Measurements from ENCODE around the gene RUVBL1. TPM values are rescaled to one million over a fixed set of nuclear protein-coding genes. Genes with fewer than 3 reads are reported as not detected.

Gene RUVBL1
- total RNA-seq, 4 donors from 2014 or later = 14.4 to 21.2 (median 19.8) TPM

DNA sequence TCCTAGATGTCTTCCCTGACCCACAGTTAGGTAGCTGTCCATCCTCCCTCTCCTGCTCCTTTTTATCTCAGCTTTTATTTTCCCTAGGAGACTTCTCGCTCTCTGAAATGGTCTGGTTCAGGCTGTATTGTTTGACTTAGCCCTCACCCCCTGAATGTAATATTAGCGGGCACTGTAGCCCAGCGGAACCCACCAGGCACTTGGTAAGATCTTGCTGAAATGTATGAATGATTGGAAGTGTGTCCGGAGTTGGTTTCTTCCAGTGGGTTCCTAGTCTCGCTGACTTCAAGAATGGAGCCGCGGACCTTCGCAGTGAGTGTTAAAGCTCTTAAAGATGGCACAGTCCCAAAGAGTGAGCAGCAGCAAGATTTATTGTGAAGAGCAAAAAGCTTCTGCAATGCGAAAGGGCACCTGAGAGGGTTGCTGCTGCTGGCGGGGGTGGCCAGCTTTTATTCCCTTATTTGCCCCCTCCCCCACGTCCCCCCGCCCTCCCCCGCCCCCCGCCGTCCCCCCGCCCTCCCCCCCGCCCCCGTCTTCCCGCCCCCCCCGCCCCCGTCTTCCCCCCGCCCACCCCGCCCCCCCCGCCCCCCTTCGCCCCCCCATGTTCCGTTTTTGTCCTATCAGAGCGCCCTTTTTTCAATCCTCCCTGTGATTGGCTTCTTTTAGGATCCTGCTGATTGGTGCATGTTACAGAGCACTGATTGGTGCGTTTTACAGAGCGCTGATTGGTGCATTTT, 29.0 kb upstream of the RUVBL1 start:
- TF ChIP-seq, protein P1, sequence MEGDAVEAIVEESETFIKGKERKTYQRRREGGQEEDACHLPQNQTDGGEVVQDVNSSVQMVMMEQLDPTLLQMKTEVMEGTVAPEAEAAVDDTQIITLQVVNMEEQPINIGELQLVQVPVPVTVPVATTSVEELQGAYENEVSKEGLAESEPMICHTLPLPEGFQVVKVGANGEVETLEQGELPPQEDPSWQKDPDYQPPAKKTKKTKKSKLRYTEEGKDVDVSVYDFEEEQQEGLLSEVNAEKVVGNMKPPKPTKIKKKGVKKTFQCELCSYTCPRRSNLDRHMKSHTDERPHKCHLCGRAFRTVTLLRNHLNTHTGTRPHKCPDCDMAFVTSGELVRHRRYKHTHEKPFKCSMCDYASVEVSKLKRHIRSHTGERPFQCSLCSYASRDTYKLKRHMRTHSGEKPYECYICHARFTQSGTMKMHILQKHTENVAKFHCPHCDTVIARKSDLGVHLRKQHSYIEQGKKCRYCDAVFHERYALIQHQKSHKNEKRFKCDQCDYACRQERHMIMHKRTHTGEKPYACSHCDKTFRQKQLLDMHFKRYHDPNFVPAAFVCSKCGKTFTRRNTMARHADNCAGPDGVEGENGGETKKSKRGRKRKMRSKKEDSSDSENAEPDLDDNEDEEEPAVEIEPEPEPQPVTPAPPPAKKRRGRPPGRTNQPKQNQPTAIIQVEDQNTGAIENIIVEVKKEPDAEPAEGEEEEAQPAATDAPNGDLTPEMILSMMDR (IDR thresholded peaks at IDR 0.05) = no peak
- TF ChIP-seq POLR2A (IDR thresholded peaks at IDR 0.05) = no peak
- intact Hi-C loops (cut with DNase I; ENCODE audit: low total_unique reads) = no loop called here
- 47 to 72% methylated on average over 13 to 19 of the region's 29 CpGs for WGBS, 2 donors
- H3K4me3 ChIP-seq (ENCODE audit: low read depth, poor library complexity, severe bottlenecking) = peak overlapping the region; percentile 82
- DNase-seq (ENCODE audit: low spot score in 2 of 2) = peak in 1 of 2 donors; percentile 71

DNA sequence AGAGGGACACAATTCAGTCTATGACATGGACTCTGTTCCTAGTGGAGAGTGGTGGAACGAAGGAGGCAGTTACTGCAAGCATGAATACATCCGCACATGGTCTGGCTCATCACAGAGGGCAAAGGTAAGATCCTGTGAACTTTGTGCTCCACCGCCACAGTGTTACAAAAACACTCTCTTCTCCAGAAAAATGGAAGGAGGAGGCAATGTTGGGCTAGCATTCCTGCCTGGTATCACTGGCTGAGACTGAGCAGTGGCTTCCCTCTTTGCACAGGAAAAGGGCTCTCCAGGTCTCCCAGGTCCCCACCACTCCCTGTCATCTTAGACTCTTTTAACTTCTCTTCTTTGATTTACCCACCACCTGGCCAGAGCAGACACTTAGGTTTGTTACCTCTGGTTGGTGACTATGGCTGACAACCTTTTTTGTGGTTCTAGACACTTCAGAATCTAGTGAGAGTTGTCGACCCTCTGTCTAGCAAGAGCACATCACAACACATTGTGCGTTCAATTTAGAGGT, 28.2 kb upstream of the RUVBL1 start:
- peak in 1 of 2 donors; percentile 37 for DNase-seq (ENCODE audit: low spot score in 2 of 2)
- H3K4me3 ChIP-seq (ENCODE audit: low read depth, poor library complexity, severe bottlenecking) = no peak overlapping the region
- WGBS, 2 donors = 88 to 92% methylated on average over 5 of the region's 5 CpGs
- TF ChIP-seq, protein P1 (IDR thresholded peaks at IDR 0.05) = no peak
- no peak for TF ChIP-seq POLR2A (IDR thresholded peaks at IDR 0.05)
- intact Hi-C loops (cut with DNase I; ENCODE audit: low total_unique reads) = no loop called here

DNA sequence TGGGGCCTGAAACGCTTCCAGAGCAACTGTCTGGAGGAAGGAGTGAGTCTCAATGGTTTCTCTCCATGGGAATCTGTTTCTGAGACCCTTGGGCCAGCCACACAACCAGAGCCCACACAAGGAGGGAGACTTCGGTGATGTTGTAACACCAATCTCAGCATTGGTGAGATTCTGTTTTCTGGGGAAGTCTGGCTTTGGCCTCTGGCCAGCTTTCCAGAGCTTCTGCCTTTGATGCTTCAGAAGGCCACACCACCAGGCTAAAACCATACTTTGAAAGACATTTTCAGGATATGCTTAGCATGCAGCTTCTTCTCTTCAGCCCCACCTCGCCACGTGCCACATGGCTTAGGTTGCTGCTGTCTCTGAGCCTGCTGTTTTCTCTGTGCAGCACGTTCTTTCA, 26.0 kb upstream of the RUVBL1 start:
- intact Hi-C loops (cut with DNase I; ENCODE audit: low total_unique reads) = no loop called here
- peak in 1 of 2 donors; percentile 84 for DNase-seq (ENCODE audit: low spot score in 2 of 2)
- no peak for TF ChIP-seq POLR2A (IDR thresholded peaks at IDR 0.05)
- H3K4me3 ChIP-seq (ENCODE audit: low read depth, poor library complexity, severe bottlenecking) = no peak overlapping the region
- 63 to 72% methylated on average over 5 of the region's 5 CpGs for WGBS, 2 donors

DNA sequence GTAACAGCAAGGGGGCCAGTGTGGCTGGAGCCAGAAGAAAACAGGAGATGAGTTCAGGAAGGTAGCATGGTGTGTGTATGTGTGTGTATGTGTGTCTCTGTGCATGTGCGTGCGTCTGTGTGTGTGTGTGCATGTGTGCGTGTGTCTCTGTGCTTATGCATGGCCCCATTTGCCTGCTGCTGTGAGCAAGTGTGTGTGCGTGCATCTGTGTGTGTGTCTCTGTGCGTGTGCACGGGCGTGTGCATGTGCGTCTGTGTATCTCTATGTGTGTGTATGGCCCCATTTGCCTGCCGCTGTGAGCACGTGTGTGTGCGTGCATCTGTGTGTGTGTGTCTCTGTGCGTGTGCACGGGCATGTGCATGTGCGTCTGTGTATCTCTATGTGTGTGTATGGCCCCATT, 22.6 kb upstream of the RUVBL1 start:
- WGBS, 2 donors = 93 to 94% methylated on average over 14 of the region's 14 CpGs
- no peak overlapping the region for H3K4me3 ChIP-seq (ENCODE audit: low read depth, poor library complexity, severe bottlenecking)
- TF ChIP-seq POLR2A (IDR thresholded peaks at IDR 0.05) = no peak
- TF ChIP-seq, protein P1 (IDR thresholded peaks at IDR 0.05) = no peak
- intact Hi-C loops (cut with DNase I; ENCODE audit: low total_unique reads) = no loop called here
- no peak for DNase-seq (ENCODE audit: low spot score in 2 of 2)

DNA sequence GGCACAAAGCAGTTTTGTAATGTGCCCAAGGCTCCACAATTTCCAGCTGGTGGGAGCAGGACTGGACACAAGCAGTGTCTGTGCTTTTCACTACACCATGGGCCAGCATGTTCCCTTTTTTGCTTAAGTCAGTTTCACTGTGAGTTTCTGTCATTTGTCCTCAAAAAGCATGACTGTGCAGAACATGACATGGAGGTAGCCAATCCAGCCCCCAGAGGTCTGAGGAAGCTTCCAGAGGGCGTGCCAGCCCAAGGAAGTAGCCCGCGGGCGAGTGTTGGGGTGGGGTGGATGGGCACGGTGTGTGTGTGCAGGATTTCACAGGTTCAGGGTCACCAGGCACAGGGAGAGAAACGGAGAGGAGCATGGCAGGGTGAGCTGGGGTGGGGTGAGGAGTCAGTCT, 21.7 kb upstream of the RUVBL1 start:
- intact Hi-C loops (cut with DNase I; ENCODE audit: low total_unique reads) = no loop called here
- TF ChIP-seq, protein P1 (IDR thresholded peaks at IDR 0.05) = no peak
- H3K4me3 ChIP-seq (ENCODE audit: low read depth, poor library complexity, severe bottlenecking) = no peak overlapping the region
- 63% methylated on average over 6 of the region's 6 CpGs for WGBS, 2 donors
- peak; percentile 36 to 85 for DNase-seq (ENCODE audit: low spot score in 2 of 2)

DNA sequence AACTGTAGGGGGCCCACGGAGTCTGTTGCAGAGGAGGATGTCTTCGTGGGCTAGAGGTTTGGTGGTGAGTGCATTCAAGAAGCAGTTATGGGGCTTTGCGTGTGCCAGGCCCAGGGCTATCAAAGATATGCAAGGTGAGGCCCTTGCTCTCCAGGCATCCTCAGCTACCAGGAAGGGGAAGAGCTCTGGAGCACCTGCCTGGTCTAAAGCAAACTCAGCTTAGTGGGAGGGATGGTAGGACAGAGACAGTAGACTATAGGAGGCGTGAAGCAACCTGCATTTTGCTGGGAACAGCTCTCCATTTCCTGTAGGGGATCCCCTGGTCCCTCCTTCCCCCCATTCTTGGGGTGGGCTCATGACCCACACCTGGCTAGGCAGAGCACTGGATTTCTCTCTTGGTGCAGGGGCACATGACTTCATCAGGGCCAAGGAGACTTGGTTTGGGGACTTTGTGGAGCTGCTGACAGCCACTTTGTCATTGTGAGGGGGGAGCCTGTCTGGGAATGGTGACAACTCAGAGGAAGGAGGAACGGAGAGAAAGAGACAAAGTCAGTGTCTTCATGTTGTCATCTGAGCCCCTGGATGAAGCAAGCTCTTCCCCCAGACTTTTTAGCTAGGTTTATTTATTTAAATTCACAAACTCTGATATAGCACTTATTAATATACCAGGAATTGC, 21.0 kb upstream of the RUVBL1 start:
- DNase-seq (ENCODE audit: low spot score in 2 of 2) = peak in 1 of 2 donors; percentile 65
- 64 to 71% methylated on average over 5 of the region's 5 CpGs for WGBS, 2 donors

More for the DNA sequence above, 21.0 kb upstream of the RUVBL1 start:
- no peak overlapping the region for H3K4me3 ChIP-seq (ENCODE audit: low read depth, poor library complexity, severe bottlenecking)
- intact Hi-C loops (cut with DNase I; ENCODE audit: low total_unique reads) = no loop called here
- TF ChIP-seq, protein P1 (IDR thresholded peaks at IDR 0.05) = no peak
- TF ChIP-seq POLR2A (IDR thresholded peaks at IDR 0.05) = no peak

Data from lower leg skin (tissue), 4 donors.